NB4 (cell line): ENCODE results near the gene MACROD2.

Experiments
- CTCF ChIP-seq: IDR thresholded peaks from one replicate; pipeline ENCODE4 v1.5.1; 2012; ENCODE audit warnings: low read depth, low read length
- MAX ChIP-seq: IDR thresholded peaks from 2 replicates; pipeline ENCODE4 v1.6.1; 2011; ENCODE audit warnings: low read depth, low read length
- MYC ChIP-seq: IDR thresholded peaks from 2 replicates; pipeline ENCODE4 v1.6.1; 2011; ENCODE audit warnings: low read depth, low read length
- POLR2A ChIP-seq: IDR thresholded peaks from 2 replicates; pipeline ENCODE4 v1.6.1; 2011; ENCODE audit warnings: mild to moderate bottlenecking; ENCODE audit not compliant: insufficient read length; ENCODE audit errors: extremely low read depth

- TF ChIP-seq CTCF: no peak
- no peak for TF ChIP-seq POLR2A
- TF ChIP-seq MYC: no peak
- TF ChIP-seq MAX: no peak
These were observed 1401.6 kb downstream of the MACROD2 start for GRCh38 chr20:15396900-15397299.
